Right atrium auricular region (tissue), 2 donors: Measurements from ENCODE around the gene LPAR2. TPM values are rescaled to one million over a fixed set of nuclear protein-coding genes. Genes with fewer than 3 reads are reported as not detected.

Experiments used
- DNase-seq: peaks from one replicate; pipeline ENCODE4 v3.0.0-alpha.2; 2019; ENCODE audit warnings: low spot score
- H3K27ac ChIP-seq, 2 donors: fragments of 200-600 bp; sonication (generic); 1 replicate in 1 of 2; 2 replicates in 1 of 2; pipeline ENCODE4 v1.5.1; 2016 to 2019
- H3K27me3 ChIP-seq, 2 donors: fragments of 200-600 bp; sonication (generic); one replicate each; pipeline versions ENCODE4 v1.5.1 to v1.6.0; 2017 to 2019
- H3K36me3 ChIP-seq: fragments of 200-600 bp; sonication (generic); one replicate; pipeline ENCODE4 v1.5.1; 2016
- H3K4me1 ChIP-seq, 2 donors: fragments of 200-600 bp; sonication (generic); one replicate each; pipeline versions ENCODE4 v1.5.1 to v1.6.0; 2017 to 2019
- H3K4me3 ChIP-seq, 2 donors: fragments of 200-600 bp; sonication (generic); 1 replicate in 1 of 2; 2 replicates in 1 of 2; pipeline ENCODE4 v1.5.1; 2017 to 2019; ENCODE audit warnings: mild to moderate bottlenecking in 1 of 2, moderate library complexity in 1 of 2
- H3K9me3 ChIP-seq, 2 donors: fragments of 200-600 bp; sonication (generic); one replicate each; pipeline ENCODE4 v1.5.1; 2019
- total RNA-seq, 2 donors: library from RNA; depleted of rRNA; stranded (reverse); fragments of >200 nt; gene quantifications; one replicate each; pipeline ENCODE4 v1.1.0, GENCODE V29; 2016
- TF ChIP-seq, protein P1 (sequence below), 2 donors: fragments of 200-600 bp; sonication (generic); IDR thresholded peaks; one replicate each; pipeline ENCODE4 v1.5.1; 2019; ENCODE audit warnings: antibody characterized with exemption in 2 of 2

LPAR2 gene
- total RNA-seq, 2 donors from 2014 or later, result 0.89 to 3.1 TPM

GRCh38 chr19:19633711-19634515 is 5.9 kb upstream of the LPAR2 start:
- Histone ChIP-seq H3K36me3 (no peaks in the 10 kb centered on the region), H3K27me3 (no peaks in the 10 kb centered on the region), H3K9me3 (no peaks in the 10 kb centered on the region), H3K4me3 (no peak overlapping the region), H3K27ac (no peak overlapping the region), H3K4me1 (no peaks in the 10 kb centered on the region)
- no peak for DNase-seq
- TF ChIP-seq, protein P1, sequence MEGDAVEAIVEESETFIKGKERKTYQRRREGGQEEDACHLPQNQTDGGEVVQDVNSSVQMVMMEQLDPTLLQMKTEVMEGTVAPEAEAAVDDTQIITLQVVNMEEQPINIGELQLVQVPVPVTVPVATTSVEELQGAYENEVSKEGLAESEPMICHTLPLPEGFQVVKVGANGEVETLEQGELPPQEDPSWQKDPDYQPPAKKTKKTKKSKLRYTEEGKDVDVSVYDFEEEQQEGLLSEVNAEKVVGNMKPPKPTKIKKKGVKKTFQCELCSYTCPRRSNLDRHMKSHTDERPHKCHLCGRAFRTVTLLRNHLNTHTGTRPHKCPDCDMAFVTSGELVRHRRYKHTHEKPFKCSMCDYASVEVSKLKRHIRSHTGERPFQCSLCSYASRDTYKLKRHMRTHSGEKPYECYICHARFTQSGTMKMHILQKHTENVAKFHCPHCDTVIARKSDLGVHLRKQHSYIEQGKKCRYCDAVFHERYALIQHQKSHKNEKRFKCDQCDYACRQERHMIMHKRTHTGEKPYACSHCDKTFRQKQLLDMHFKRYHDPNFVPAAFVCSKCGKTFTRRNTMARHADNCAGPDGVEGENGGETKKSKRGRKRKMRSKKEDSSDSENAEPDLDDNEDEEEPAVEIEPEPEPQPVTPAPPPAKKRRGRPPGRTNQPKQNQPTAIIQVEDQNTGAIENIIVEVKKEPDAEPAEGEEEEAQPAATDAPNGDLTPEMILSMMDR (IDR thresholded peaks at IDR 0.05), result no peak

- DNase-seq, result no peak
- Histone ChIP-seq H3K4me3 (no peak overlapping the region), H3K27me3 (no peaks in the 10 kb centered on the region), H3K4me1 (peaks cover 0 to 12% of the 10 kb centered on the region in 2 donors), H3K36me3 (no peaks in the 10 kb centered on the region), H3K27ac (no peak overlapping the region), H3K9me3 (no peaks in the 10 kb centered on the region)
- TF ChIP-seq, protein P1 (IDR thresholded peaks at IDR 0.05), result no peak
Measured at GRCh38 chr19:19632661-19633060, 4.6 kb upstream of the LPAR2 start.

GRCh38 chr19:19631346-19631745 is 3.3 kb upstream of the LPAR2 start:
- Histone ChIP-seq H3K4me1 (peaks cover 0 to 16% of the 10 kb centered on the region in 2 donors), H3K9me3 (no peaks in the 10 kb centered on the region), H3K4me3 (no peak overlapping the region), H3K27me3 (no peaks in the 10 kb centered on the region), H3K27ac (no peak overlapping the region), H3K36me3 (no peaks in the 10 kb centered on the region)
- DNase-seq, result no peak
- TF ChIP-seq, protein P1 (IDR thresholded peaks at IDR 0.05), result no peak

GRCh38 chr19:19630426-19630825 is 2.4 kb upstream of the LPAR2 start:
- DNase-seq, result no peak
- H3K36me3 ChIP-seq, result no peaks in the 10 kb centered on the region
- TF ChIP-seq, protein P1 (IDR thresholded peaks at IDR 0.05), result no peak

GRCh38 chr19:19630062-19630414 is 2.0 kb upstream of the LPAR2 start:
- no peak for DNase-seq
- no peaks in the 10 kb centered on the region for H3K9me3 ChIP-seq
- TF ChIP-seq, protein P1 (IDR thresholded peaks at IDR 0.05), result no peak
- peaks cover 0 to 16% of the 10 kb centered on the region in 2 donors for H3K4me1 ChIP-seq
- H3K27ac ChIP-seq, result no peak overlapping the region
- H3K4me3 ChIP-seq, result no peak overlapping the region
- H3K36me3 ChIP-seq, result no peaks in the 10 kb centered on the region
- H3K27me3 ChIP-seq, result no peaks in the 10 kb centered on the region

More at GRCh38 chr19:19630426-19630825, 2.4 kb upstream of the LPAR2 start:
- Histone ChIP-seq H3K4me3 (no peak overlapping the region), H3K27ac (no peak overlapping the region), H3K27me3 (no peaks in the 10 kb centered on the region), H3K9me3 (no peaks in the 10 kb centered on the region), H3K4me1 (peaks cover 0 to 16% of the 10 kb centered on the region in 2 donors)
